ENCODE measurements around the gene UBA5. TPM values are rescaled to one million over a fixed set of nuclear protein-coding genes. Genes with fewer than 3 reads are reported as not detected.

The UBA5 gene
- total RNA-seq, 4 donors from 2014 or later, result 44.8 to 53.1 (median 47.8) TPM

- Histone ChIP-seq H3K27me3 (no peaks in the 10 kb centered on the region), H3K4me1 (no peaks in the 10 kb centered on the region), H3K4me3 (no peak overlapping the region), H3K9me3 (no peaks in the 10 kb centered on the region), H3K36me3 (peaks cover 0 to 26% (median 0%) of the 10 kb centered on the region in 3 donors), H3K27ac (no peak overlapping the region)
- no peak for DNase-seq
- TF ChIP-seq, protein P1, sequence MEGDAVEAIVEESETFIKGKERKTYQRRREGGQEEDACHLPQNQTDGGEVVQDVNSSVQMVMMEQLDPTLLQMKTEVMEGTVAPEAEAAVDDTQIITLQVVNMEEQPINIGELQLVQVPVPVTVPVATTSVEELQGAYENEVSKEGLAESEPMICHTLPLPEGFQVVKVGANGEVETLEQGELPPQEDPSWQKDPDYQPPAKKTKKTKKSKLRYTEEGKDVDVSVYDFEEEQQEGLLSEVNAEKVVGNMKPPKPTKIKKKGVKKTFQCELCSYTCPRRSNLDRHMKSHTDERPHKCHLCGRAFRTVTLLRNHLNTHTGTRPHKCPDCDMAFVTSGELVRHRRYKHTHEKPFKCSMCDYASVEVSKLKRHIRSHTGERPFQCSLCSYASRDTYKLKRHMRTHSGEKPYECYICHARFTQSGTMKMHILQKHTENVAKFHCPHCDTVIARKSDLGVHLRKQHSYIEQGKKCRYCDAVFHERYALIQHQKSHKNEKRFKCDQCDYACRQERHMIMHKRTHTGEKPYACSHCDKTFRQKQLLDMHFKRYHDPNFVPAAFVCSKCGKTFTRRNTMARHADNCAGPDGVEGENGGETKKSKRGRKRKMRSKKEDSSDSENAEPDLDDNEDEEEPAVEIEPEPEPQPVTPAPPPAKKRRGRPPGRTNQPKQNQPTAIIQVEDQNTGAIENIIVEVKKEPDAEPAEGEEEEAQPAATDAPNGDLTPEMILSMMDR (IDR thresholded peaks at IDR 0.05), result peak in 1 of 6 experiments; percentile 6
- TF ChIP-seq POLR2A (IDR thresholded peaks at IDR 0.05), result no peak
Measured at GRCh38 chr3:132642539-132642847, 17.6 kb upstream of the UBA5 start.

DNA sequence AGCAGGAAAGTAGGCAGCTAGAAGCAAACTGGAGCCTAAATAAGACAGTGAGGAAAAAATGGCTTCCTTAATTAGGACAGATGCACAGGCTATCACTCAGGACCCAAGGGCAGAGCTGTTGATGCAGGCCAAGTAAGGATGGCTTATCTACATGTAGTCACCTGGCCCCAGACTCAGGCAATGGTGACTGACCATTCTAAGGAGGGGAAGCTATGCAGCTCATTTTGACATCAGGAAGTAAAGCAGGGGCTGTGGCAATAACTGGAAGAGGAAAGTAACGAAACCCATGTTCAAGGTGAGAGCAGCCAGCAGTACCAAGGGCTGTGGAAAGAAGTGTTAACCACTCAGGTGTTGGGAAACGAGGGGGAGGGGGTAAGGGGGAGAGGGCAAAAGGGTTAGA lies 16.8 kb upstream of the UBA5 start:
- H3K27ac ChIP-seq, result no peak overlapping the region
- H3K4me1 ChIP-seq, result no peaks in the 10 kb centered on the region
- H3K27me3 ChIP-seq, result no peaks in the 10 kb centered on the region
- no peaks in the 10 kb centered on the region for H3K9me3 ChIP-seq
- no peak for DNase-seq
- H3K36me3 ChIP-seq, result peaks cover 0 to 20% (median 0%) of the 10 kb centered on the region in 3 donors
- no peak for TF ChIP-seq POLR2A (IDR thresholded peaks at IDR 0.05)
- TF ChIP-seq, protein P1 (IDR thresholded peaks at IDR 0.05), result no peak
- H3K4me3 ChIP-seq, result no peak overlapping the region

- Histone ChIP-seq H3K4me3 (no peak overlapping the region), H3K36me3 (peaks cover 0 to 11% (median 0%) of the 10 kb centered on the region in 3 donors), H3K4me1 (no peaks in the 10 kb centered on the region), H3K27me3 (no peaks in the 10 kb centered on the region), H3K9me3 (no peaks in the 10 kb centered on the region), H3K27ac (no peak overlapping the region)
- TF ChIP-seq, protein P1 (IDR thresholded peaks at IDR 0.05), result no peak
- no peak for TF ChIP-seq POLR2A (IDR thresholded peaks at IDR 0.05)
- DNase-seq, result no peak
Measured at GRCh38 chr3:132645058-132645457, 15.1 kb upstream of the UBA5 start.

- H3K4me1 ChIP-seq, result peaks cover 0 to 12% (median 2%) of the 10 kb centered on the region in 4 donors
- H3K4me3 ChIP-seq, result no peak overlapping the region
- H3K36me3 ChIP-seq, result no peaks in the 10 kb centered on the region
- no peak overlapping the region for H3K27ac ChIP-seq
- TF ChIP-seq, protein P1 (IDR thresholded peaks at IDR 0.05), result no peak
- TF ChIP-seq POLR2A (IDR thresholded peaks at IDR 0.05), result no peak
- no peak for DNase-seq
- H3K27me3 ChIP-seq, result no peaks in the 10 kb centered on the region
- no peaks in the 10 kb centered on the region for H3K9me3 ChIP-seq
Measured at GRCh38 chr3:132650153-132650552, 10.0 kb upstream of the UBA5 start.

GRCh38 chr3:132652640-132653270 lies 7.4 kb upstream of the UBA5 start:
- no peak for TF ChIP-seq POLR2A (IDR thresholded peaks at IDR 0.05)
- TF ChIP-seq, protein P1 (IDR thresholded peaks at IDR 0.05), result no peak
- H3K9me3 ChIP-seq, result no peaks in the 10 kb centered on the region
- H3K36me3 ChIP-seq, result no peaks in the 10 kb centered on the region
- no peak overlapping the region for H3K4me3 ChIP-seq
- no peak for DNase-seq
- H3K27ac ChIP-seq, result peak overlapping the region in 2 of 4 donors; percentile 14 to 37
- no peaks in the 10 kb centered on the region for H3K27me3 ChIP-seq
- peaks cover 0 to 24% (median 2%) of the 10 kb centered on the region in 4 donors for H3K4me1 ChIP-seq

Data from Peyer's patch (tissue), 4 donors.